Raji (cell line): ENCODE data around the gene SF3B1.
A peak's percentile ranks its signal among the peaks of the same experiment; 100 is the strongest.

Source experiments
- POLR2A ChIP-seq: IDR thresholded peaks from 2 replicates; pipeline ENCODE4 v1.6.1; 2011; ENCODE audit warnings: low read depth, low read length, control low read depth; ENCODE audit not compliant: insufficient read depth

The SF3B1 gene

GRCh38 chr2:197434541-197435513 is at the start of gene SF3B1:
TSS of gene SF3B1 (minus strand) at chr2:197435028. CDS start at chr2:197434999, 29 bp downstream.
- TF ChIP-seq POLR2A: peak; percentile 94

GRCh38 chr2:197480165-197481036 is 45.6 kb upstream of the SF3B1 start:
- TF ChIP-seq POLR2A: no peak

- no peak for TF ChIP-seq POLR2A
These were observed 43.0 kb upstream of the SF3B1 start for GRCh38 chr2:197477797-197478196.

- TF ChIP-seq POLR2A: no peak
These were observed 37.3 kb upstream of the SF3B1 start for GRCh38 chr2:197472166-197472565.

GRCh38 chr2:197464175-197464574 is 29.3 kb upstream of the SF3B1 start:
- TF ChIP-seq POLR2A: no peak

- TF ChIP-seq POLR2A: no peak
These were observed 26.2 kb upstream of the SF3B1 start for GRCh38 chr2:197461057-197461456.

GRCh38 chr2:197460649-197461048 is 25.8 kb upstream of the SF3B1 start:
- no peak for TF ChIP-seq POLR2A

GRCh38 chr2:197455428-197455827 is 20.6 kb upstream of the SF3B1 start:
- no peak for TF ChIP-seq POLR2A

- TF ChIP-seq POLR2A: no peak
These were observed 20.1 kb upstream of the SF3B1 start for GRCh38 chr2:197454923-197455322.

- no peak for TF ChIP-seq POLR2A
These were observed 19.1 kb upstream of the SF3B1 start for GRCh38 chr2:197453914-197454398.

GRCh38 chr2:197453123-197453913 is 18.5 kb upstream of the SF3B1 start, which contains the start of gene COQ10B:
TSS of gene COQ10B (plus strand) at chr2:197453552. CDS start at chr2:197453561, 9 bp downstream.
- peak; percentile 75 for TF ChIP-seq POLR2A

GRCh38 chr2:197452754-197453122 is 17.9 kb upstream of the SF3B1 start:
- TF ChIP-seq POLR2A: peak; percentile 76; the same call in 1 of the 2 replicates

- no peak for TF ChIP-seq POLR2A
These were observed 15.6 kb upstream of the SF3B1 start for GRCh38 chr2:197450465-197450864.

- TF ChIP-seq POLR2A: no peak
These were observed 12.0 kb upstream of the SF3B1 start for GRCh38 chr2:197446844-197447243.
